Measurements from ENCODE around the gene KPNB1. TPM values are rescaled to one million over a fixed set of nuclear protein-coding genes. Genes with fewer than 3 reads are reported as not detected.

KPNB1 gene
- polyA plus RNA-seq, 1 experiment: 212 TPM

GRCh38 chr17:47733047-47733673 is 83.4 kb downstream of the KPNB1 start, which contains the start of gene TBX21:
Gene TBX21, plus strand, starts transcription at chr17:47733236. Its CDS starts 219 bp downstream, at chr17:47733455.
- CTCF ChIA-PET: no interaction called here
- TF ChIP-seq, protein P1, sequence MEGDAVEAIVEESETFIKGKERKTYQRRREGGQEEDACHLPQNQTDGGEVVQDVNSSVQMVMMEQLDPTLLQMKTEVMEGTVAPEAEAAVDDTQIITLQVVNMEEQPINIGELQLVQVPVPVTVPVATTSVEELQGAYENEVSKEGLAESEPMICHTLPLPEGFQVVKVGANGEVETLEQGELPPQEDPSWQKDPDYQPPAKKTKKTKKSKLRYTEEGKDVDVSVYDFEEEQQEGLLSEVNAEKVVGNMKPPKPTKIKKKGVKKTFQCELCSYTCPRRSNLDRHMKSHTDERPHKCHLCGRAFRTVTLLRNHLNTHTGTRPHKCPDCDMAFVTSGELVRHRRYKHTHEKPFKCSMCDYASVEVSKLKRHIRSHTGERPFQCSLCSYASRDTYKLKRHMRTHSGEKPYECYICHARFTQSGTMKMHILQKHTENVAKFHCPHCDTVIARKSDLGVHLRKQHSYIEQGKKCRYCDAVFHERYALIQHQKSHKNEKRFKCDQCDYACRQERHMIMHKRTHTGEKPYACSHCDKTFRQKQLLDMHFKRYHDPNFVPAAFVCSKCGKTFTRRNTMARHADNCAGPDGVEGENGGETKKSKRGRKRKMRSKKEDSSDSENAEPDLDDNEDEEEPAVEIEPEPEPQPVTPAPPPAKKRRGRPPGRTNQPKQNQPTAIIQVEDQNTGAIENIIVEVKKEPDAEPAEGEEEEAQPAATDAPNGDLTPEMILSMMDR (IDR thresholded peaks at IDR 0.05; ENCODE audit: low read depth, low read length): no peak
- POLR2A ChIA-PET: no interaction called here
- H3K27me3 ChIP-seq (ENCODE audit: control insufficient read depth, insufficient read depth, low read length): peaks cover 68% of the 10 kb centered on the region
- DNase-seq (ENCODE audit: low read depth, low spot score): no peak
- H3K4me3 ChIP-seq (ENCODE audit: low read depth, low read length): no peak within 1 kb of the TSS
- H3K27ac ChIP-seq (ENCODE audit: low read depth, low read length): no peak within 1 kb of the TSS
- H3K9me3 ChIP-seq (ENCODE audit: control insufficient read depth, insufficient read depth, low read length): no peaks in the 10 kb centered on the region

GRCh38 chr17:47733674-47734410 is 84.1 kb downstream of the KPNB1 start:
- peaks cover 61% of the 10 kb centered on the region for H3K27me3 ChIP-seq (ENCODE audit: control insufficient read depth, insufficient read depth, low read length)
- ChIA-PET POLR2A (no interaction called here), CTCF (no interaction called here)
- no peak for DNase-seq (ENCODE audit: low read depth, low spot score)
- TF ChIP-seq, protein P1 (IDR thresholded peaks at IDR 0.05; ENCODE audit: low read depth, low read length): no peak
- no peak overlapping the region for H3K27ac ChIP-seq (ENCODE audit: low read depth, low read length)
- H3K9me3 ChIP-seq (ENCODE audit: control insufficient read depth, insufficient read depth, low read length): no peaks in the 10 kb centered on the region
- H3K4me3 ChIP-seq (ENCODE audit: low read depth, low read length): no peak overlapping the region

DNA sequence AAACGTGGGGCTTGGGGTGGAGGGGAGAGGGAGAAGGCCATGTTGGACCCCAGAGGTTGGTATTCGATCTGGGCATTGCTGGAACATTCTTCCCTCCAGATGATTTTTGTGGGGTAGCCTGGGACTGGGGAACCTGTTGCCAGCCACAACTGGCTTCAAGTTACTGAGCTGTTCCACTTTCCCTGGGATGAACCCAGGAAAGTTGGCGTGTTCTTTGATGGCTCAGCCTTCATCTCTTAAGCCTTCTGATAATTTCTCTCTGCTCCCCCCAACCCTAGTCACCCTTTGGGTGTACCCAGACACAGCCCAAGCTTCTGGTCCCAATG is 85.4 kb downstream of the KPNB1 start:
- no peak for DNase-seq (ENCODE audit: low read depth, low spot score)
- TF ChIP-seq, protein P1 (IDR thresholded peaks at IDR 0.05; ENCODE audit: low read depth, low read length): no peak
- H3K4me3 ChIP-seq (ENCODE audit: low read depth, low read length): no peak overlapping the region
- H3K9me3 ChIP-seq (ENCODE audit: control insufficient read depth, insufficient read depth, low read length): no peaks in the 10 kb centered on the region
- ChIA-PET POLR2A (no interaction called here), CTCF (no interaction called here)
- no peak overlapping the region for H3K27ac ChIP-seq (ENCODE audit: low read depth, low read length)
- H3K27me3 ChIP-seq (ENCODE audit: control insufficient read depth, insufficient read depth, low read length): peaks cover 53% of the 10 kb centered on the region

Small RNA genes lying within 50 kb of the gene (small RNA-seq; reads per million reads assigned to genes)
- not detected for gene AC015674.1 (ENCODE audit: insufficient read length, low read depth)

Other genes with a start within 250 kb of the KPNB1 start
- gene NPEPPS, start 118.8 kb upstream of the KPNB1 start, polyA plus RNA-seq (2011; rRNA removed): 147 and 206 TPM in 2 replicates
- gene TBKBP1, start 44.2 kb downstream of the KPNB1 start, polyA plus RNA-seq (2011; rRNA removed): 4.8 and 5.5 TPM in 2 replicates
- not detected in 2 replicates for gene TBX21, start 83.3 kb downstream of the KPNB1 start, polyA plus RNA-seq (2011; rRNA removed)
- gene OSBPL7, start 171.9 kb downstream of the KPNB1 start, polyA plus RNA-seq (2011; rRNA removed): 5.3 and 6.2 TPM in 2 replicates
- 62.9 and 64.4 TPM in 2 replicates for gene MRPL10, start 181.6 kb downstream of the KPNB1 start, polyA plus RNA-seq (2011; rRNA removed)
- 0.55 and 0.67 TPM in 2 replicates for gene LRRC46, start 181.8 kb downstream of the KPNB1 start, polyA plus RNA-seq (2011; rRNA removed)
- 13.3 and 17.2 TPM in 2 replicates for gene SCRN2, start 191.4 kb downstream of the KPNB1 start, polyA plus RNA-seq (2011; rRNA removed)
- 0.04 and 0.05 TPM in 2 replicates for gene SP6, start 201.2 kb downstream of the KPNB1 start, polyA plus RNA-seq (2011; rRNA removed)
- gene SP2, start 246.3 kb downstream of the KPNB1 start, polyA plus RNA-seq (2011; rRNA removed): 2.7 and 3.9 TPM in 2 replicates